ENCODE measurements around the gene PLXNA1. TPM values are rescaled to one million over a fixed set of nuclear protein-coding genes. Genes with fewer than 3 reads are reported as not detected.
A peak's percentile ranks its signal among the peaks of the same experiment; 100 is the strongest.

Gene PLXNA1
- total RNA-seq, 8 experiments from 2014 or later: 28.2 to 56.1 (median 37.1) TPM

DNA sequence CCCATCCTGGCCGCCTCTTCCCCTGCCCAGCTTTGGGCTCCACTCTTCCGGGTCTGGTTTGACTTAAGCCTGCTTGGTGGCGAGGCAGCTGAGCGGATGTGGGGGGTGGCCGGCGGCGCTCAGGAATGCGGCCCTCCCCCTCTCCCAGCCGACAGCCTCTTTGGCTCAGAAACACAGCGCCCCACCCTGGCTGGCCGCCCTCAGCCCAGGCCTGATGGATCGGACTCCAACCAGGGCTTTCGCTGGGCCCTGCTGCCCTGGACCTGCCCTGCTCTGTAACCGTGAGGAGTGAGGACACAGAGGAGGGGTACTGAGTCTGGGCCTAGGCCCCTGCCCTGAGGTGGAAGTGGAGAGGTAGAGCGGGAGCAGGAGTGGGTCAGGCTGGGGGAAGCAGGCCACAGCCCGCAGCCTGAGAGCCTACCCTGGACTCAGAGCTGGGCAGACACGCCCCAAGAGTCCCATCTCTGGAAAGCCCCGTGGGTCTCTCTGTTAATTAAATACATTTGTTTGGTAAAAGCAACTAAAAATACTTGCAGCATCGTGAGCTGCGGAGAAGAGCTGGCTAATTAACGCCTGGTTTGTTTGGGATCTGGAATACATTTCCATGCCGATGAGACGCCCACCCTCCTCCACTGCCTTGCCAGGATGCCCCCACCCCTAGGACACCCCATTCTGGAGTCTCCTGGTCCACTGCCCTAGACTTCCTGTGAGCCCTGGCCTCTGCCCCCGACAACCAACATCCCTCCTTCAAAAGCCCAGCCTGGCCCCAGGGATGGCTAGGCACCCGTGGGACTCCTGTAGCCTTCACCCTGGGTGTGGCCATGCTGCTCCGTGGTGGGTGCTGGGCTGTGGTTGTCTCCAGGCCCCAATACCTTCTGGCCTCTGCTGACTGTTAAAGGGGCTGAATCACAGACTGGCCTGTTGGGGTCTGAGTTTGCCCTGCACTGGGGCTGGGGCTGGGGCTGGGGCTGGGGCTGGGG lies 19.6 kb downstream of the PLXNA1 start:
- in situ Hi-C loops (cut with MboI; ENCODE audit: low pct_unique_long_range_greater_than_20kb in 2 of 9, low sequenced_read_pairs in 9 of 9, unreplicated experiment in 9 of 9): no loop called here
- peak; percentile 73 to 97 (median 81) for ATAC-seq (replicated peaks in 6 of 8)
- H3K4me1 ChIP-seq (replicated peaks in 1 of 2): peaks cover 13 to 29% of the 10 kb centered on the region in 2 donors
- no peak overlapping the region for H3K4me3 ChIP-seq
- WGBS, 10 experiments: 0 to 100% (median 40%) methylated on average over 1 to 7 of the region's 26 CpGs; no CpG with 5 or more reads in 5 of the 10 experiments
- H3K27ac ChIP-seq: peak overlapping the region in 1 of 2 donors; percentile 13

DNA sequence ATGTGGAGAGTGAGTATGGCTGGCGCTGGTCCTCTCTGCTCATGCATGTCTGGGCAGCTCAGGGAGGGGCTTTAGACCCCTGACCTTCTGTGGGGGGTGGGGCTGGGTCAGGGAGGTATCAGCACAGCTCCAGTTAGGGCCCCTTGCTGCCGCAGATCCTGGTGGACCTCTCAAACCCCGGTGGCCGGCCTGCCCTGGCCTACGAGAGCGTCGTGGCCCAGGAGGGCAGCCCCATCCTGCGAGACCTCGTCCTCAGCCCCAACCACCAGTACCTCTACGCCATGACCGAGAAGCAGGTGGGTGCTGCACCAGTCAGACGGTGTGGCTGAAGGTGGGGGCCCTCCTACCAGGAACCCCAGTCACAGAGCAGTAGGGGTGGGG lies 20.2 kb downstream of the PLXNA1 start:
- peaks cover 13 to 29% of the 10 kb centered on the region in 2 donors for H3K4me1 ChIP-seq (replicated peaks in 1 of 2)
- H3K27ac ChIP-seq: no peak overlapping the region
- WGBS, 10 experiments: 90% methylated on average over 2 of the region's 12 CpGs; no CpG with 5 or more reads in 9 of the 10 experiments

DNA sequence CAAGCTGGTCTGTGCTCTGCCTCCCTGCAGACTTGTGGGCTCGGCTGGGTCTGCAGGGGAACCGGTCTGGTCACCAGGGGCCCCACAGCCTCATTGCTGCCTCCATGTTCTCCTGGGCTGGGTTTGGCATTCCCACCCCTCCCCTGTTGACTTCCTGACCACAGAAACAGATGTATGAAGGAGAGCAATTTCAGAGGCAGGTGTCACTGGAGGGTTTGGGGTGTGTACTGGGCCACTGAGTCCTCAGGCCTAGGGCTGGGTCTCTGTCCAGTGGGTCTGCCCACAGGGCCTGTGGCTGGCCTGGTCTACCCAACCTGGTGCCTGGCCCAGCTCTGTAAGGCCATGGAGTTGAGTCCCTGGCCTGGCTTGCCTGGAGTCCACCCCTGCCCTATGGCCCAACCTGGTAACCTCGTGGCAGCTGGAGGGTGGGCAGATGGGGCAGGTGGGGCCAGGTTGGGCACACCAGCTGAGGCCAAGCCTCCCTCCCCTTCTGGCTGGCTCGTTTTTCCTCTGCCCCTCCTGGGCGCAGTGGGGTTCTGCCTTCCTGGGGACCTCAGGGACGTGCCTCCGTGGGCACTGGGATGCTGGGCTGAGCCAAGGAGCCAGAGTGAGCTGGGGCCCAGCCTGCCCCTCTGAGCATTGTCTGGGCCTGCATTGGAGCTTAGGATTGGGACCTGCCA lies 20.8 kb downstream of the PLXNA1 start:
- WGBS, 10 experiments: 100% methylated on average over 1 of the region's 7 CpGs; no CpG with 5 or more reads in 8 of the 10 experiments
- H3K4me3 ChIP-seq: no peak overlapping the region
- no peak overlapping the region for H3K27ac ChIP-seq
- no peak for ATAC-seq (replicated peaks in 6 of 8)
- H3K4me1 ChIP-seq (replicated peaks in 1 of 2): peaks cover 13 to 24% of the 10 kb centered on the region in 2 donors
- in situ Hi-C loops (cut with MboI; ENCODE audit: low pct_unique_long_range_greater_than_20kb in 2 of 9, low sequenced_read_pairs in 9 of 9, unreplicated experiment in 9 of 9): no loop called here

More for the DNA sequence above, 20.2 kb downstream of the PLXNA1 start:
- ATAC-seq (replicated peaks in 6 of 8): no peak
- in situ Hi-C loops (cut with MboI; ENCODE audit: low pct_unique_long_range_greater_than_20kb in 2 of 9, low sequenced_read_pairs in 9 of 9, unreplicated experiment in 9 of 9): no loop called here
- no peak overlapping the region for H3K4me3 ChIP-seq

DNA sequence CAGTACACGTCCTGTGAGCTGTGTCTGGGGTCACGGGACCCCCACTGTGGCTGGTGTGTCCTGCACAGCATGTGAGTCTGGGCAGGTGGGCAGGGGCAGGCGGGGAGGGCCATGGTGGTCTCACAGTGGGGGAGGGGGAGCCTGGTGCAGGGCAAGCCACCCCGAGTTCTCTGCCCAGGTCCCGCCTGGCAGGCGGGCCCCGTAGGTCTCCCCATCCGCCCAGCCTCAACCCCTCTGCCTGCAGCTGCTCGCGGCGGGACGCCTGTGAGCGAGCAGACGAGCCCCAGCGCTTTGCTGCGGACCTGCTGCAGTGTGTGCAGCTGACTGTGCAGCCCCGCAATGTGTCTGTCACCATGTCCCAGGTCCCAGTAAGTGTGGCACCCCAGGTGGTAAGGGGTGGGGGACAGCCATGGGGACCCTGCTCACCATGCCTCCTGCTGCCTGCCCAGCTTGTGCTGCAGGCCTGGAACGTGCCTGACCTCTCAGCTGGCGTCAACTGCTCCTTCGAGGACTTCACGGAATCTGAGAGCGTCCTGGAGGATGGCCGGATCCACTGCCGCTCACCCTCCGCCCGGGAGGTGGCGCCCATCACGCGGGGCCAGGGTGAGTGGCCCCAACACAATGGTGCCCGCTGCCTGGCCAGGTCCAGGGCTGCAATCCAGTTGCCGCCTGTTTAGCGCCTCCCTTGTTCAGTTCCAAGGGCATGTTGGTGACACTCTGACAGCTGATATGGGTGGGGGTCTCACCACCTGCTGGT lies 21.9 kb downstream of the PLXNA1 start:
- H3K4me1 ChIP-seq (replicated peaks in 1 of 2): peaks cover 22 to 32% of the 10 kb centered on the region in 2 donors
- ATAC-seq (replicated peaks in 6 of 8): no peak
- WGBS, 10 experiments: 83 to 100% (median 98%) methylated on average over 1 to 7 of the region's 32 CpGs; no CpG with 5 or more reads in 7 of the 10 experiments
- H3K27ac ChIP-seq: no peak overlapping the region
- in situ Hi-C loops (cut with MboI; ENCODE audit: low pct_unique_long_range_greater_than_20kb in 2 of 9, low sequenced_read_pairs in 9 of 9, unreplicated experiment in 9 of 9): no loop called here
- H3K4me3 ChIP-seq: no peak overlapping the region

DNA sequence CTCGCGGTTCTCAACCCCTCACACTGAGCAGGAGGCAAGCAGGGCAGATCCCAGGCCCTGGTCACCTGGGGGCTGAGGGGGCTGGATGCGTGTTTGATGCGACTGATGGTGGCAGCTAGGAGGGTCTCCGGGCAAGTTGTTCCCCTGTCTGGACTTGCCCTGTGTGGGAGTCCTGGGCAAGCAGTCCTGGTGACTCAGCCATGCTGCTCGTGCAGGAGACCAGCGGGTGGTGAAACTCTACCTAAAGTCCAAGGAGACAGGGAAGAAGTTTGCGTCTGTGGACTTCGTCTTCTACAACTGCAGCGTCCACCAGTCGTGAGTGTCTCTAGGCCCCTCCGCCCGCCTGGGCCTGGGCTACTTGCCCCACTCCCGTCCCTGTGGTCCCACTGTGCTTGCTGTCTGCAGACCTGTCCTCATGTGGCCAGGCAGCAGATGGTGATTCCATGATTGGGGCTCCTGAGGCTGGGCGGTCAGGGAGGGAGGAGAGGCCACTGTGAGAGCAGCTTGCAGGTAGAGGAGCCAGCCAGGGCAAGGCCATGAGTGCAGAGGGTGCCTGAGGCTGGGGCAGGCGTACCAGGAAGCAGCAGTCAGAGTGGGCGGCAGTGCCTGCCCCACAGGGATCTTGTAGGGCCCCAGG lies 23.1 kb downstream of the PLXNA1 start:
- in situ Hi-C loops (cut with MboI; ENCODE audit: low pct_unique_long_range_greater_than_20kb in 2 of 9, low sequenced_read_pairs in 9 of 9, unreplicated experiment in 9 of 9): no loop called here
- Histone ChIP-seq H3K27ac (no peak overlapping the region), H3K4me1 (replicated peaks in 1 of 2) (peaks cover 34 to 40% of the 10 kb centered on the region in 2 donors), H3K4me3 (no peak overlapping the region)
- 80 to 92% (median 83%) methylated on average over 1 to 4 of the region's 17 CpGs; no CpG with 5 or more reads in 7 of the 10 experiments for WGBS, 10 experiments
- ATAC-seq (replicated peaks in 6 of 8): no peak

DNA sequence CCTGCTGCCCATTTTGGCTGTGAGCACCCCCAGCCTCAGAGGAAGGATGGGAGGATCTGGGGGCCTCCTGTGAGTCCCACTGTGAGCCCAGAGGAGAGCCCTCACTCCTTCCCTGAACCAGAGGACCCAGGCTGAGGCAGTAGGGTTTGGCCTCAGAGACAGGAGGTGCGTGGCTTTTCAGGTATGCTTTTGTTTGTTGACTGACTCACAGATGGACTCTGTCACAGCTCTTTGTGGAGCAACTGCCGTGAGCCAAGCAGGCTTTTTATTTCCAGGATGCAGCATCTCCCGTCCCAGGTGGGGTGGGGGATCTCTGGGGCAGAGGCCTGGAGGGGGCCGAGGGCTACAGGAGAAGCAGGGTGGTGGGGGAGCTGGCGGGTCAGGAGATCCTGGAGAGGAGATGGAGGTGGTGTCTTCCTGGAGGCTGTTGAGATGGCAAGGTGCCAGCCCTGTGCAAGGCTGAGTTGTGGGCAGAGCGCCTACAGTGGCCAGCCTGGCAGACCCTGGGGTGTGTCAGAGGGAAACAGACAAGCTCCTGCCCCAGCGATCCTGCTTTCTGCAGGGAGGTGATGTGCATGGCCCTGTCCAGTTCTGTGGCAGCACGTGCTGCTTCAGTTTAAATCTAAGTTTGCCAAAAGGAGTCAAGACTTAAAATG lies 24.0 kb downstream of the PLXNA1 start:
- in situ Hi-C loops (cut with MboI; ENCODE audit: low pct_unique_long_range_greater_than_20kb in 2 of 9, low sequenced_read_pairs in 9 of 9, unreplicated experiment in 9 of 9): no loop called here
- Histone ChIP-seq H3K27ac (no peak overlapping the region), H3K4me1 (replicated peaks in 1 of 2) (peaks cover 38 to 40% of the 10 kb centered on the region in 2 donors), H3K4me3 (no peak overlapping the region)
- ATAC-seq (replicated peaks in 6 of 8): no peak
- 80 to 100% (median 89%) methylated on average over 1 to 2 of the region's 8 CpGs; no CpG with 5 or more reads in 5 of the 10 experiments for WGBS, 10 experiments

DNA sequence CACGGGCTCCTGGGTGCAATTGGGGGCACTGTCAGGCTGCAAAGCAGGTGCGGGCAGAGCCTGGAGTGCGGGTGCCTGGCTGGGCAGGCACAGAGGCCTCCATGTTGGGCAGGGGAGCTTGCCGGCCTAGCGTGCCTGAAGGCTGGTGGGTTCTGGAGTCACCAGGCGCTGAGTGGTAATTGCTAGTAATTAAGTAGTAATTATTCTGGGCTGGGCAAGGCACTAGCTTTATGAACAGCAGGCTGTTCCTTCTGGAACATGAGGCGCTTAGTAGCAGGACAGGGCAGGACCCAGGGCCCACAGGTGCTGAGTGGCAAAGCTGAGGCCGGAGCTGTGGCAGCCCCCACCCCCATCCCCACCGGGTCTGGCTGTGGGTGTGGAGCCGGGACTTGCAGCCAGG lies 25.3 kb downstream of the PLXNA1 start:
- 60 to 100% (median 82%) methylated on average over 1 to 5 of the region's 10 CpGs; no CpG with 5 or more reads in 7 of the 10 experiments for WGBS, 10 experiments
- H3K4me1 ChIP-seq (replicated peaks in 1 of 2): peaks cover 43 to 45% of the 10 kb centered on the region in 2 donors
- in situ Hi-C loops (cut with MboI; ENCODE audit: low pct_unique_long_range_greater_than_20kb in 2 of 9, low sequenced_read_pairs in 9 of 9, unreplicated experiment in 9 of 9): no loop called here
- ATAC-seq (replicated peaks in 6 of 8): no peak
- H3K4me3 ChIP-seq: no peak overlapping the region
- peak overlapping the region in 1 of 2 donors; percentile 20 for H3K27ac ChIP-seq

DNA sequence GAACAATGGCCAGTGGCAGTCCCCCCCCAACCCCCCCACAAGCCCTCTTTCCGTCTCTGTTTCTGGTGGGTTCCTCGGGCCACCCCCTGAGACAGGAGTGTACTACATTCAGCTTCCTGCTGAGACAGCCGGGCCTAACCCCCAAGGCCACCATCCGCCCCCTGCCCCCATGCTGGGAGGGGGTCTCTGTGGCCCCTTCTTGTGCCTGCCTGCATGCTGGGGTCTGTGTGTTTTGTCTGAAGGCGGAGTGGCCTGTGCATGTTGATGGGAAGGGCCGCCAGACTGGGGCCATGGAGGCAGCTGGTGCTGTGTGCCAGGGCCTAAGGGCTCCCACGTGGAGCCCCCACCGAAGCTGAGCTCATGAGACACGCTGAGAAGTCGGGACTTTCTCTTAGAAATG lies 26.6 kb downstream of the PLXNA1 start:
- 40 to 70% (median 58%) methylated on average over 1 to 3 of the region's 10 CpGs; no CpG with 5 or more reads in 6 of the 10 experiments for WGBS, 10 experiments
- ATAC-seq (replicated peaks in 6 of 8): no peak
- in situ Hi-C loops (cut with MboI; ENCODE audit: low pct_unique_long_range_greater_than_20kb in 2 of 9, low sequenced_read_pairs in 9 of 9, unreplicated experiment in 9 of 9): no loop called here

DNA sequence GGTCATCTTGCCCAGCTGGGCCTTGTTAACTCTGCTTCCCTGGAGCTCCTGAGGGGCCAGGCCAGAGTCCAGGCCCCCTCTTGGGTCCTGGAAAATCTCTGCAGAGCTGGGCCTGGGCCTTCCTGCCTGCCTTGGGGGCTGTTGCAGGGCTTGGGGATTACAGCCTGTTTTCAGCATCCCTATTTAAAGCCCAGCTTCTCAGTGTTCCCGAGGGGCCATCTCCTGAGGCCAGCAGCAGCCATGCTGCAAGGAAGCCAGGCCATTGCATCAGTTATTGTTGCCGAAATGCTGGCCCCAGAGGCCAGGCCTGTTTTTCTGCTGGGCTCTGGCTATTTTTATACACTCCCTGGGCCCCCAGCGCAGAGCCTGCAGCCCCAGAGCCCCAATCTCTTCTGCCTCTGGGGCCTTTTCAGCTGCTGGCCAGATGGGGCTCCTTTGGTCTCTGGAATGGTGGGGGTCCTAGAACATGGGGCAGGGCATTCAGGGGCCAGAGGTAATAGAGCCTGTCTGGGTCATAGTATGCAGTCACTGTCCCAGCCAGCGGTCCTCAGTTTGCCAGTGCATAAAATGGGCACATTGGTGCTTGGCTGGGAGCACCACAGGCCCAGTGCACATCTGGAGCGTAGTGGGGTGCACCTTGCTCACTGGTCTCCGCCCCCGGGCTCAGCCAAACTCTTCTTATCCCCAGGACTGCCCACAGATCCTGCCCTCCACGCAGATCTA lies 28.5 kb downstream of the PLXNA1 start:
- no peak overlapping the region for H3K4me3 ChIP-seq
- WGBS, 10 experiments: 40 to 100% (median 92%) methylated on average over 1 to 4 of the region's 8 CpGs; no CpG with 5 or more reads in 4 of the 10 experiments
- ATAC-seq (replicated peaks in 6 of 8): peak in 5 of 8 experiments; percentile 6 to 55 (median 36)
- H3K27ac ChIP-seq: peak overlapping the region; percentile 92 to 94
- in situ Hi-C loops (cut with MboI; ENCODE audit: low pct_unique_long_range_greater_than_20kb in 2 of 9, low sequenced_read_pairs in 9 of 9, unreplicated experiment in 9 of 9): no loop called here
- H3K4me1 ChIP-seq (replicated peaks in 1 of 2): peaks cover 73 to 74% of the 10 kb centered on the region in 2 donors

More for the DNA sequence above, 26.6 kb downstream of the PLXNA1 start:
- H3K4me3 ChIP-seq: no peak overlapping the region
- H3K27ac ChIP-seq: peak overlapping the region; percentile 92 to 94
- H3K4me1 ChIP-seq (replicated peaks in 1 of 2): peaks cover 56% of the 10 kb centered on the region in 2 donors

DNA sequence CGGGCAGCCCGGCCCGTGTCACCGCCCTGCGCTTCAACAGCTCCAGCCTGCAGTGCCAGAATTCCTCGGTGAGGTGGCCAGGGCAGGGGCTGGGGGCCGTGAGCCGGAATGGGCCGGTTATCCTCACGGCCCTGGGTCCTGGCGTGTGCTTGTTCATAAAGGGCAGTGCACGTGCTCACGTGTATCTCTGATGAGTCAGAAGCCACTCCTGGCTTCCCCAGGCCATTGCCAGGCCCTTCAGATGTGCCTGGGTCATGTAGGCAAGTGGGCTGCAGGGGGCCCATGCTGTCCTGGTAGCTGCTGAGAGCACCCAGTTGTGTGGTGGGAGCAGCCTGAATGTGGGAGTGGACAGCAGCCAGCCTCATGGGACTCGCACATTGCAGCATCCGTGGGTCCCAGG lies 29.2 kb downstream of the PLXNA1 start:
- Histone ChIP-seq H3K27ac (peak overlapping the region; percentile 92 to 94), H3K4me1 (replicated peaks in 1 of 2) (peaks cover 73 to 74% of the 10 kb centered on the region in 2 donors), H3K4me3 (no peak overlapping the region)
- WGBS, 10 experiments: 87 to 94% methylated on average over 3 to 5 of the region's 15 CpGs; no CpG with 5 or more reads in 8 of the 10 experiments
- peak in 5 of 8 experiments; percentile 36 to 59 (median 38) for ATAC-seq (replicated peaks in 6 of 8)
- in situ Hi-C loops (cut with MboI; ENCODE audit: low pct_unique_long_range_greater_than_20kb in 2 of 9, low sequenced_read_pairs in 9 of 9, unreplicated experiment in 9 of 9): no loop called here

DNA sequence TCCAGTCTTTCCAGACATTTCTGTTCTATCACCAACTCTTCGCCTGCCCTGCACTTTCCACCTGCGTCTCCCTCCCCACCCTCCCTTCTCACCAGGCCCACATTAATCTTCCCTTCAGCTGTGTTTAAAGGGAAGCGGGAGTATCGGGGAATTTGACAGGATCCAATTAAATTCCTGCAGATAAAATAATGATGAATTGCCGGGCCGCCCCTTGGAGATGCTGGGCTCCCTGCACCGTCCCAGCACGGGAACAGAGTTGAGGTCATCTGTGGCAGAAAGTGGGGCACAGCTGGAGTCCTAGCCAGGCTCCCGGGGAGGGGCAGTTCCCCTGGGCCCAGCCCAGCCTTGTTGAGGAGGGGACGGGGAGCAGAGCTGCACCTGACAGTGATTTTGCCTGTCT lies 30.3 kb downstream of the PLXNA1 start:
- in situ Hi-C loops (cut with MboI; ENCODE audit: low pct_unique_long_range_greater_than_20kb in 2 of 9, low sequenced_read_pairs in 9 of 9, unreplicated experiment in 9 of 9): no loop called here
- ATAC-seq (replicated peaks in 6 of 8): peak in 5 of 8 experiments; percentile 6 to 68 (median 44)
- Histone ChIP-seq H3K4me1 (replicated peaks in 1 of 2) (peaks cover 73 to 74% of the 10 kb centered on the region in 2 donors), H3K27ac (peak overlapping the region; percentile 92 to 94), H3K4me3 (no peak overlapping the region)
- 37 to 60% (median 50%) methylated on average over 1 to 4 of the region's 10 CpGs; no CpG with 5 or more reads in 7 of the 10 experiments for WGBS, 10 experiments
